GM19452 (cell line): Measurements from ENCODE around the gene VEPH1.
"Not testable (repeated sequence)": the region's sequence is repeated elsewhere in the genome, so short reads cannot be mapped to it uniquely, and the experiment has no call there.

Experiments
- ATAC-seq: cut with Tn5 transposase; IDR thresholded peaks from one replicate; pipeline ENCODE4 v1.9.1; 2021; ENCODE audit not compliant: unreplicated experiment

Gene VEPH1

GRCh38 chr3:157354254-157354653, 149.0 kb downstream of the VEPH1 start:
- ATAC-seq = no peak

- no peak for ATAC-seq
Observed at GRCh38 chr3:157353652-157354051, 149.6 kb downstream of the VEPH1 start.

GRCh38 chr3:157351981-157352380, 151.2 kb downstream of the VEPH1 start:
- no peak for ATAC-seq

GRCh38 chr3:157350651-157351050, 152.6 kb downstream of the VEPH1 start:
- ATAC-seq = not testable (repeated sequence)

- not testable (repeated sequence) for ATAC-seq
Observed at GRCh38 chr3:157348304-157349075, 154.7 kb downstream of the VEPH1 start.

GRCh38 chr3:157347577-157348303, 155.5 kb downstream of the VEPH1 start:
- ATAC-seq = no peak

GRCh38 chr3:157336252-157337009, 166.8 kb downstream of the VEPH1 start:
- no peak for ATAC-seq

- no peak for ATAC-seq
Observed at GRCh38 chr3:157335233-157336076, 167.8 kb downstream of the VEPH1 start.

GRCh38 chr3:157333551-157333991, 169.6 kb downstream of the VEPH1 start:
- ATAC-seq = no peak

GRCh38 chr3:157330206-157330605, 173.0 kb downstream of the VEPH1 start:
- no peak for ATAC-seq

GRCh38 chr3:157329551-157329950, 173.7 kb downstream of the VEPH1 start:
- no peak for ATAC-seq

- ATAC-seq = no peak
Observed at GRCh38 chr3:157327837-157328236, 175.4 kb downstream of the VEPH1 start.

- no peak for ATAC-seq
Observed at GRCh38 chr3:157327018-157327417, 176.2 kb downstream of the VEPH1 start.

- ATAC-seq = not testable (repeated sequence)
Observed at GRCh38 chr3:157324869-157325268, 178.3 kb downstream of the VEPH1 start.

- ATAC-seq = no peak
Observed at GRCh38 chr3:157323360-157323759, 179.9 kb downstream of the VEPH1 start.

GRCh38 chr3:157319672-157320071, 183.5 kb downstream of the VEPH1 start:
- no peak for ATAC-seq

GRCh38 chr3:157318639-157319288, 184.5 kb downstream of the VEPH1 start:
- ATAC-seq = no peak

- no peak for ATAC-seq
Observed at GRCh38 chr3:157317895-157318294, 185.3 kb downstream of the VEPH1 start.

GRCh38 chr3:157313186-157313585, 190.0 kb downstream of the VEPH1 start:
- no peak for ATAC-seq

- ATAC-seq = no peak
Observed at GRCh38 chr3:157312376-157312745, 190.9 kb downstream of the VEPH1 start.
